Thymus (tissue), 11 donors: ENCODE measurements around the gene LRP10. TPM values are rescaled to one million over a fixed set of nuclear protein-coding genes. Genes with fewer than 3 reads are reported as not detected.

ENCODE experiments used
- DNase-seq, 9 donors: peaks; one replicate each; pipeline ENCODE4 v3.0.0-alpha.2; 2013; ENCODE audit warnings: low spot score in 9 of 9, low read depth in 6 of 9, missing footprints in 1 of 9
- H3K27ac ChIP-seq, 2 donors: one replicate each; pipeline ENCODE4 v1.5.1; 2013; ENCODE audit warnings: control low read depth in 1 of 2, low read depth in 1 of 2, low read length in 1 of 2, mild to moderate bottlenecking in 1 of 2, moderate library complexity in 1 of 2
- H3K27me3 ChIP-seq, 2 donors: one replicate each; pipeline ENCODE4 v1.5.1; 2013; ENCODE audit warnings: low read length in 1 of 2; ENCODE audit not compliant: control insufficient read depth in 2 of 2, insufficient read depth in 1 of 2
- H3K36me3 ChIP-seq, 2 donors: one replicate each; pipeline ENCODE4 v1.5.1; 2013; ENCODE audit warnings: low read length in 1 of 2, mild to moderate bottlenecking in 1 of 2, moderate library complexity in 1 of 2; ENCODE audit not compliant: control insufficient read depth in 2 of 2, insufficient read depth in 2 of 2
- H3K4me1 ChIP-seq, 2 donors: one replicate each; pipeline ENCODE4 v1.5.1; 2013; ENCODE audit warnings: low read length in 2 of 2; ENCODE audit not compliant: control insufficient read depth in 2 of 2, insufficient read depth in 2 of 2
- H3K4me3 ChIP-seq, 2 donors: one replicate each; pipeline ENCODE4 v1.5.1; 2013; ENCODE audit warnings: low read length in 2 of 2, control low read depth in 1 of 2, mild to moderate bottlenecking in 1 of 2
- H3K9me3 ChIP-seq, 2 donors: one replicate each; pipeline ENCODE4 v1.5.1; 2013; ENCODE audit warnings: low read length in 1 of 2, mild to moderate bottlenecking in 1 of 2; ENCODE audit not compliant: control insufficient read depth in 2 of 2, insufficient read depth in 1 of 2
- WGBS: extraction: QIAGEN DNeasy Blood & Tissue Kit; methylation state at CpG from one replicate; pipeline ENCODE4 v1.1.7; 2013; 5-methylcytosine and 5-hydroxymethylcytosine counted together
- polyA plus RNA-seq: library from polyadenylated mRNA; stranded (reverse); fragments of 200-250 nt; gene quantifications from one replicate; pipeline ENCODE4 v1.2.3, GENCODE V29; 2013
- total RNA-seq: library from RNA; stranded (reverse); fragments of 120-200 nt; gene quantifications from one replicate; pipeline ENCODE4 v1.2.4, GENCODE V29; 2013
- donor health status: healthy.

Gene LRP10
- total and polyA plus RNA-seq, 2 donors: 11.4 to 18.6 TPM

GRCh38 chr14:22882529-22883172 lies 11.1 kb downstream of the LRP10 start:
- Histone ChIP-seq H3K27me3 (peaks cover 3 to 56% of the 10 kb centered on the region in 2 donors), H3K27ac (no peak overlapping the region), H3K4me1 (peaks cover 12 to 41% of the 10 kb centered on the region in 2 donors), H3K4me3 (no peak overlapping the region), H3K36me3 (peaks cover 10 to 12% of the 10 kb centered on the region in 2 donors), H3K9me3 (no peaks in the 10 kb centered on the region)
- DNase-seq: peak in 5 of 9 donors; percentile 32 to 73 (median 49)
- 53% methylated on average over 6 of the region's 6 CpGs for WGBS

- DNase-seq: no peak
- Histone ChIP-seq H3K27ac (no peak within 1 kb of the TSS), H3K4me1 (peaks cover 16 to 49% of the 10 kb centered on the region in 2 donors), H3K9me3 (no peaks in the 10 kb centered on the region), H3K27me3 (peaks cover 3 to 62% of the 10 kb centered on the region in 2 donors), H3K36me3 (peaks cover 3 to 4% of the 10 kb centered on the region in 2 donors), H3K4me3 (no peak within 1 kb of the TSS)
- WGBS: 80% methylated on average over 15 of the region's 15 CpGs
Measured at GRCh38 chr14:22883173-22883976, 11.8 kb downstream of the LRP10 start, which contains the start of gene REM2. Gene REM2 (plus strand): TSS chr14:22883222. CDS start chr14:22883288, 66 bp downstream.

- Histone ChIP-seq H3K9me3 (no peaks in the 10 kb centered on the region), H3K27ac (no peak overlapping the region), H3K27me3 (peaks cover 3 to 62% of the 10 kb centered on the region in 2 donors), H3K4me1 (peaks cover 21 to 57% of the 10 kb centered on the region in 2 donors), H3K4me3 (no peak overlapping the region), H3K36me3 (no peaks in the 10 kb centered on the region)
- 89% methylated on average over 7 of the region's 7 CpGs for WGBS
- no peak for DNase-seq
Measured at GRCh38 chr14:22884076-22884737, 12.7 kb downstream of the LRP10 start.

- Histone ChIP-seq H3K27me3 (peaks cover 3 to 62% of the 10 kb centered on the region in 2 donors), H3K27ac (no peak overlapping the region), H3K9me3 (no peaks in the 10 kb centered on the region), H3K4me1 (peaks cover 21 to 57% of the 10 kb centered on the region in 2 donors), H3K36me3 (no peaks in the 10 kb centered on the region), H3K4me3 (no peak overlapping the region)
- no peak for DNase-seq
- WGBS: 91% methylated on average over 11 of the region's 11 CpGs
Measured at GRCh38 chr14:22884738-22885523, 13.4 kb downstream of the LRP10 start.

- WGBS: 97% methylated on average over 21 of the region's 21 CpGs
Measured at GRCh38 chr14:22885975-22886374, 14.4 kb downstream of the LRP10 start.

GRCh38 chr14:22886500-22887259 lies 15.1 kb downstream of the LRP10 start:
- Histone ChIP-seq H3K36me3 (no peaks in the 10 kb centered on the region), H3K27ac (peak overlapping the region in 1 of 2 donors; percentile 62), H3K4me1 (peaks cover 21 to 57% of the 10 kb centered on the region in 2 donors), H3K9me3 (no peaks in the 10 kb centered on the region), H3K4me3 (peak overlapping the region; percentile 36 to 50), H3K27me3 (peaks cover 3 to 62% of the 10 kb centered on the region in 2 donors)
- peak in 5 of 9 donors; percentile 34 to 76 (median 55) for DNase-seq
- WGBS: 4% methylated on average over 77 of the region's 77 CpGs

More at GRCh38 chr14:22885975-22886374, 14.4 kb downstream of the LRP10 start:
- no peaks in the 10 kb centered on the region for H3K9me3 ChIP-seq
- peaks cover 3 to 62% of the 10 kb centered on the region in 2 donors for H3K27me3 ChIP-seq
- H3K4me1 ChIP-seq: peaks cover 21 to 57% of the 10 kb centered on the region in 2 donors
- H3K4me3 ChIP-seq: no peak overlapping the region
- DNase-seq: no peak
- no peak overlapping the region for H3K27ac ChIP-seq
- H3K36me3 ChIP-seq: no peaks in the 10 kb centered on the region

GRCh38 chr14:22887260-22887989 lies 15.9 kb downstream of the LRP10 start:
- Histone ChIP-seq H3K4me1 (peaks cover 21 to 51% of the 10 kb centered on the region in 2 donors), H3K4me3 (peak overlapping the region; percentile 36 to 50)

More at GRCh38 chr14:22887260-22887989, 15.9 kb downstream of the LRP10 start:
- Histone ChIP-seq H3K9me3 (no peaks in the 10 kb centered on the region), H3K27ac (peak overlapping the region; percentile 74 to 79), H3K36me3 (no peaks in the 10 kb centered on the region), H3K27me3 (peaks cover 3 to 55% of the 10 kb centered on the region in 2 donors)
- WGBS: 37% methylated on average over 11 of the region's 11 CpGs
- peak in 3 of 9 donors; percentile 27 to 60 (median 34) for DNase-seq
